ENCODE measurements around the gene NTSR2.

- no peak for TF ChIP-seq POLR2A (IDR thresholded peaks at IDR 0.05)
- no peak for TF ChIP-seq CTCF (IDR thresholded peaks at IDR 0.05)
Measured at GRCh38 chr2:11676640-11677039, 6.6 kb upstream of the NTSR2 start.
